HL-60 (cell line): ENCODE measurements around the gene GTPBP8.

Experiments used
- GABPA ChIP-seq: IDR thresholded peaks from 2 replicates; pipeline ENCODE4 v1.6.1; 2012; ENCODE audit warnings: low read depth
- POLR2AphosphoS5 ChIP-seq: IDR thresholded peaks from 2 replicates; pipeline ENCODE4 v1.6.1; 2012; ENCODE audit warnings: low read depth
- SPI1 ChIP-seq: IDR thresholded peaks from 2 replicates; pipeline ENCODE4 v1.6.1; 2012; ENCODE audit warnings: low read depth, mild to moderate bottlenecking, borderline replicate concordance
- TF ChIP-seq, protein P1 (sequence below): IDR thresholded peaks from one replicate; pipeline ENCODE4 v1.5.1; 2011; ENCODE audit warnings: low read length, control low read depth, inconsistent platforms; ENCODE audit not compliant: insufficient read depth

DNA sequence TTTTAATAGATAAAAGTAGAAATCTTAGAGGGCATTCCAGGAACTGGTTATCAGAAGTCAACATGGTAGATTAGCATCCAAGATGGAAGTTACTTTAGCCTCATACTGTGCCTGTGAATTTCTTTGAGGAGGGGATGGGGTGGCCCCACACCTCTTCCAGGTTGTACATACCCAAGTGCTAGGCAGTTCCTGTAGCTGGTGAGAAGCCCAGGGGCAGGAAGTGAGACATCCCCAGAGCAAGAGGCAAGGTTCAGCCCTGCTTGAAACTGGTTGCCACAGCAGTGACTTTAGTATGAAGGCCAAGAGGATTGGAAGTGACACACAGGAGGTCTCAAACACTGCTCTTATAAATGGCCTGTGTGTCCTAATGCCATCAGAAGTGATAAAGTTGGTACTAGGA, 11.9 kb downstream of the GTPBP8 start:
- TF ChIP-seq, protein P1, sequence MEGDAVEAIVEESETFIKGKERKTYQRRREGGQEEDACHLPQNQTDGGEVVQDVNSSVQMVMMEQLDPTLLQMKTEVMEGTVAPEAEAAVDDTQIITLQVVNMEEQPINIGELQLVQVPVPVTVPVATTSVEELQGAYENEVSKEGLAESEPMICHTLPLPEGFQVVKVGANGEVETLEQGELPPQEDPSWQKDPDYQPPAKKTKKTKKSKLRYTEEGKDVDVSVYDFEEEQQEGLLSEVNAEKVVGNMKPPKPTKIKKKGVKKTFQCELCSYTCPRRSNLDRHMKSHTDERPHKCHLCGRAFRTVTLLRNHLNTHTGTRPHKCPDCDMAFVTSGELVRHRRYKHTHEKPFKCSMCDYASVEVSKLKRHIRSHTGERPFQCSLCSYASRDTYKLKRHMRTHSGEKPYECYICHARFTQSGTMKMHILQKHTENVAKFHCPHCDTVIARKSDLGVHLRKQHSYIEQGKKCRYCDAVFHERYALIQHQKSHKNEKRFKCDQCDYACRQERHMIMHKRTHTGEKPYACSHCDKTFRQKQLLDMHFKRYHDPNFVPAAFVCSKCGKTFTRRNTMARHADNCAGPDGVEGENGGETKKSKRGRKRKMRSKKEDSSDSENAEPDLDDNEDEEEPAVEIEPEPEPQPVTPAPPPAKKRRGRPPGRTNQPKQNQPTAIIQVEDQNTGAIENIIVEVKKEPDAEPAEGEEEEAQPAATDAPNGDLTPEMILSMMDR: no peak
- TF ChIP-seq POLR2AphosphoS5 (no peak), GABPA (no peak), SPI1 (no peak)
